ENCODE data around the gene SLC26A4. TPM values are rescaled to one million over a fixed set of nuclear protein-coding genes. Genes with fewer than 3 reads are reported as not detected.
A peak's percentile ranks its signal among the peaks of the same experiment; 100 is the strongest.

The SLC26A4 gene
- total and polyA plus RNA-seq, 10 of the 15 experiments (the other 5 are each of a cell fraction or from before 2014, with no cell fraction given): 0.01 to 0.18 (median 0.08) TPM; not detected in 5

- 84% methylated on average over 9 of the region's 9 CpGs for WGBS (ENCODE audit: insufficient coverage, insufficient replicate concordance, low lambda C conversion rate, missing lambda C conversion rate)
- Histone ChIP-seq H3K79me2 (ENCODE audit: control insufficient read depth, insufficient read depth, low read length) (no peaks in the 10 kb centered on the region), H3K9me3 (replicated peaks; ENCODE audit: control insufficient read depth, insufficient read depth, low read length) (peaks cover 3% of the 10 kb centered on the region; the same call in 2 of the 3 replicates), H3K9ac (ENCODE audit: control insufficient read depth, insufficient read depth, low read length) (no peak overlapping the region), H2AFZ (ENCODE audit: control insufficient read depth, low read depth, low read length) (no peak overlapping the region), H3K27ac (ENCODE audit: control insufficient read depth, insufficient read depth) (no peak overlapping the region), H4K20me1 (ENCODE audit: control insufficient read depth, insufficient read depth) (no peaks in the 10 kb centered on the region), H3K4me3 (no peak overlapping the region), H3K4me1 (ENCODE audit: control insufficient read depth, insufficient read depth, low read length) (peaks cover 7% of the 10 kb centered on the region), H3K36me3 (ENCODE audit: control insufficient read depth in 2 of 2, insufficient read depth in 2 of 2, low read length in 1 of 2) (no peaks in the 10 kb centered on the region), H3K4me2 (ENCODE audit: control insufficient read depth, insufficient read depth) (0 out of 2 replicates have a peak overlapping the region, but pooled peaks have one; percentile 17), H3K27me3 (replicated peaks in 1 of 2; ENCODE audit: control insufficient read depth in 2 of 2, insufficient read depth in 2 of 2, low read length in 1 of 2) (peaks cover 0 to 3% of the 10 kb centered on the region in 2 experiments; a peak in 1 of 4 replicates)
- in situ Hi-C loops (cut with MboI) (no loop called here), intact Hi-C loops (cut with micrococcal nuclease; ENCODE audit: unreplicated experiment) (no loop called here)
- TF ChIP-seq EED (IDR thresholded peaks at IDR 0.05; ENCODE audit: low read depth) (no peak), IRF3 (IDR thresholded peaks at IDR 0.05) (no peak), FOS (IDR thresholded peaks at IDR 0.05; ENCODE audit: borderline replicate concordance, extremely low read depth, insufficient read length) (no peak), RELB (IDR thresholded peaks at IDR 0.05; ENCODE audit: low read depth) (no peak), TCF3 (IDR thresholded peaks at IDR 0.05; ENCODE audit: borderline replicate concordance, insufficient read depth, low read depth, low read length) (no peak)
- FAIRE-seq: no peak
- no peak for DNase-seq (ENCODE audit: low read depth, low spot score)
- SMC1A ChIA-PET (ENCODE audit: uncharacterized antibody, unreplicated experiment): interaction anchor here (0.6 kb wide), 1 partner anchor 17 kb away, joined by 3 read pairs; no protein-coding TSS in a partner anchor
- BruUV-seq (replicated peaks): no TSS peak
- ATAC-seq: peak; percentile 42; the same call in 1 of the 3 replicates
- RAD21 ChIA-PET (ENCODE audit: unreplicated experiment): no interaction called here
- POLR2A ChIA-PET: interaction anchor here (0.5 kb wide), 1 partner anchor 274 kb away, joined by 3 read pairs; no protein-coding TSS in a partner anchor
- CTCF ChIA-PET: interaction anchor here (0.6 kb wide), 1 partner anchor 29 kb away, joined by 3 read pairs; no protein-coding TSS in a partner anchor
Measured at GRCh38 chr7:107644309-107644974, 16.2 kb upstream of the SLC26A4 start.
